GM18858 (cell line): ENCODE data around the gene DLG1.
A peak's percentile ranks its signal among the peaks of the same experiment; 100 is the strongest.

Source experiments
- ATAC-seq: cut with Tn5 transposase; IDR thresholded peaks from one replicate; pipeline ENCODE4 v1.9.1; 2021; ENCODE audit not compliant: unreplicated experiment

DLG1 gene

GRCh38 chr3:197298341-197298944, at the start of gene DLG1:
Gene DLG1 (minus strand): TSS chr3:197298612. CDS start chr3:197297204, 1,408 bp downstream.
- ATAC-seq, result peak; percentile 31

GRCh38 chr3:197348014-197348413, 49.6 kb upstream of the DLG1 start:
- no peak for ATAC-seq

- ATAC-seq, result no peak
Measured at GRCh38 chr3:197345390-197345789, 47.0 kb upstream of the DLG1 start.

DNA sequence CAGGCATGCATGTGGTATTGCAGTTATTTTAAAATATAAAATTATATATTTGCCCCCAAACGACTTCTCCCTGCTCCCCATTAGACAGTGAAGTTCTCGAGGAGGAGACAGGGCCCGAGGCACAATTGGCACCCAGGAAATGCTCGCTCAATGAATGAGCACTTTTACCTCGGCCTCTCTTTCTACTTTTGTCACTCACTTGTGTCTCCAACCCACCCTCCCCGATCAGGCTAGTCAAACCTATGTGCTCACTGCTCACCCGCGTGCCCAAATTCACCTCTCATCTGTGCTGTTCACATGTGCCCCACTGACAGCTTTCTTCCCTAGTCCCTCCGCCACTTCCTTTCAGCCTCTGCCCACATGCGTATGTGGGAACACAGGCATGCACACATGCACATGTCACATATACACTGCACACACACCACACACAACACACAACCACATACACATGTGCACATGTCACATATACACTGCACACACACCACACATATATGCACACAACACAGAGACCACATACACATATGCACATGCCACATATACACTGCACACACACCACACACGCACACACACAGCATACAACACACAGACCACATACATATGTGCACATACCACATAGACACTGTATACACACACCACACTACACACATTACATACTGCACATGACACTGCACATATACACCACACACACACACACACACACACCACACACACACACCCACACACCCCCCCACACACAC, 46.3 kb upstream of the DLG1 start:
- no peak for ATAC-seq

- ATAC-seq, result no peak
Measured at GRCh38 chr3:197343656-197344408, 45.4 kb upstream of the DLG1 start.

DNA sequence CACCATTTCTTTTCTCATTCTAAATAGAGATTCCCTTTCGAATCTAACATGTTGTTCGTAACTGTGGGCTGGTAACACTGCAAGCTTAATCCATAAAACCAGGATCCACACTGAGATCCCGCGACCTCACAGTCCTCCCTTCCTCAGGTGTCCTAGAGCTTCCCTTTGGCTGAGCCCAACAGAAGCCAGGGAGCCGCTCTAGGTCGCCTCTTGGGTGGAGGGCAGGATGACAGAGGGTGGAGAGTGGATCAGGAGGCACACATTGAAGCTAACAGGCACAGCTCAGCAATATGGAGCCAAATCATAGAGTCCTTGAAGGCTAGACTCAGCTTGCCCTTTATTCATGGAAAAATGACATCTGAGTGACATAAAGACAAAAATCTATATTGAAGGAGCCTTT, 44.7 kb upstream of the DLG1 start:
- no peak for ATAC-seq

- ATAC-seq, result no peak
Measured at GRCh38 chr3:197340521-197340871, 42.1 kb upstream of the DLG1 start.

DNA sequence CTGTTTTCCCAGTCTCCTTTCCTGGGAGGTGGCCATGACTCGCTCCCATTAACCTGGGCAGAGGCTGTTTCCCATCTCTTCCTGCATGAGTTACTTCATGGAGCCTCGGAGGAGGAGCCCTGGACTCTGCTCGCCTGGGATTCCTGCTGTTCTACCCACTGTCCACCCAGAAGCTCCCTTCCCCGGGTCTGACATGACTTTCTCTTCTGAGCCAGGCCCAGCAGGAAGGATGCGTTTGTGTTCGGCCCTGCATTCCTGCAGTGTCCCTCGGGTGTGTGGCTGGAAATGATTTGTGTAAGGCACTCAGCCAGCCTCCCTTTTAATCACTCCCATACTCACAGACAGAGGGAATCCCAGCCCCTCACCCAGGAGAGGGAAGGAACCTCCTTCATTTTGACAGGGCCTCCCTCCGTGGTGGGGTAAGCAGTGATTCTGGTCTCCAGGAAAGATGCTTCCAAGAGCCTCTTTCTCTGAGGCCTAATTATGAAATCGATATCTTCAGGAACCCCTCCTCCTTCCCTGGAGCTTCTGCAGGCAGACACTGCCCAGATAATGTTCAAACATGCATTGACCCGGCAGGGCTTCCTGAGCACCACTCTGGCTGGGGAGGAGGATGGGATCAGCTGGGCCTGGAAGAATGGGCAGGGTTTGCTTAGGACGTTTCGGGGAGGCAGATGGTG, 41.6 kb upstream of the DLG1 start:
- no peak for ATAC-seq

GRCh38 chr3:197338586-197338985, 40.2 kb upstream of the DLG1 start:
- ATAC-seq, result no peak

GRCh38 chr3:197337656-197338055, 39.2 kb upstream of the DLG1 start:
- no peak for ATAC-seq

DNA sequence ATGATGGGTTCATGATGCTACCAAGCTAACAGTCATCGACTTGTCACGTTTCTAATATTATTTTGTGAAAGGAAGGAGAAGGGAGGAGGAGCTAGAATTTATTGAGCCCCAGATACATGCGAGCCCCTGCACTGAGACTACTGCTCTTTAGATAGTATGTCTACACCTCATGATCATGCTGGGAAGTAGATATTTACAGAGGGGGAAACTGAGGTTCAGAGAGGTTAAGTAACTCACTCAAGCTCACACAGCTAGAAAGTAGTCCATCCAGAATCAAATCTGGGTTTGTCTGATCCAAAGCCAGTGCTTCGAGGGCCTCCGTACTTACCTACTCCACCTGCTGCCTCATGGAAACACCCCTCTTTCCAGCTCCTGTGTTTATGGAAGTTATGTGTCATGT, 38.8 kb upstream of the DLG1 start:
- no peak for ATAC-seq

DNA sequence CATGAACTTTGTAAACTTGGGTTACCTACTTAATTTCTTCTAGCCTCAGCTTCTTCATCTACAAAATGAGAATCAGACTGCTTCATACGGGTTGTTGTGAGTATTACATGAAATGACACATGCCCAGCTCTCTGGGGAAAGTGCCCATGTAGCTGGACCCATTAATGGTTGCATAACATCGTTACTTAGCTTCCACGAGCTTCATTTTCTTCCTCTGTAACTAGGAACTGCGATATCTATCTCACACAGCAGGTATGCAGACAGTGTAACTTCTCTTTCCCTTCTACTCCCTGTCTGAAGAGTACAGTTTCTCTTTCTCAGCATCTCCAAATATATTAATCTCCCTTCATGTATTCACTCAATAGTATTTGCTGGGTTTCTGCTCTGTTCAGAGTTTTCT, 37.9 kb upstream of the DLG1 start:
- no peak for ATAC-seq

DNA sequence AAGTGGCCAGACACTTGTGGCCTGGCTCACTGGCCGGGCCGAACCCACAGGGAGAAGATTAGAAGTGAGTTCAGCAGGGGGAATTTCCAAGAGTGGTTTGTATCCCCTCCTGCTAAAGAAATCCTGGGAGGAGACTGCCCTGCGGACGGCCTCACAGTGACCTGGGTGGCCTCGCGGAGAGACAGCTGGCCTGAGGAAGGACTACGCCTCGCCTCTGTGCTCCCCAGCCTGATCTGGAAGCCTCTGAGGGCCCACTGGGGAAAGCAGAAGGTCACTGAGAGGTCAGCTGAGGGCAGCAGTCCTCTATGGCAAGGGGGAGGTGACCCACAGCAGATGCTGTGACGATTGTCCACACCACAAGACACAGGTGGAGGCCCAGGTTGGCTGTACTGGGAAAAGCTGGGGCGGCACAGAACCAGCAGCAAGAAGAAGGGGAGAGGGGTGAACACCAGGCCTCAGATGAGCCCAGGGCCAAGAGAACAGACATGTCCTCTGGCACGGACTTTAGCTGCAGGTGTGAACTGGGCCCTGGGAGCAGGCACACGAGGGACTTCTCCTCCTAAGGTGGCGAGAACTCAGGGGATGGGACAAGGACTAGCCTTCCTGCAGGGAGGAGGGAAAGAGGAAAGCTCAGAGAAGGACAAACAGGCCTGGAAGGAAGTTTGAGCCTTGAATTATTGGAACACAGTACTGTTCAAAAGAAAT, 37.2 kb upstream of the DLG1 start:
- ATAC-seq, result no peak

- ATAC-seq, result no peak
Measured at GRCh38 chr3:197333901-197334639, 35.7 kb upstream of the DLG1 start.

GRCh38 chr3:197331131-197331530, 32.7 kb upstream of the DLG1 start:
- no peak for ATAC-seq

- ATAC-seq, result no peak
Measured at GRCh38 chr3:197329382-197329781, 31.0 kb upstream of the DLG1 start.

- ATAC-seq, result no peak
Measured at GRCh38 chr3:197328198-197328597, 29.8 kb upstream of the DLG1 start.

DNA sequence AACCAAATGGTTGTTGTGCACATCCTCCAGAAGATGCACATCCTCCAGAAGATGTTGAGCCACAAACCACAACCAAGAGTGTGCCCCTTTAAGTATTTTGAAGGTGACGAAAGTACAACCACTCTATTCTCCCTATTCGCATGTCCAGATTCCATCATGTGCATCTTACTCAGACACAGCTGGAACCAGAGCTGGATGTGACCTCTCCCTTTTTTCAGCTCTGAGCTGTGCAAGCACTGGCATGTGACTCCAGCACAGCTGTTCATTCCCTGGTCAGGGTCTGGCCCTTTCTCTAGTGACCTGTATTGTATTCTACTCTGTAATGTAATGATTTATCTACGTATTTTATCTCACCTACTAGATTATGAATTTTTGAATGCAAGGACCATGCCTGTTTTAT, 29.3 kb upstream of the DLG1 start:
- no peak for ATAC-seq

DNA sequence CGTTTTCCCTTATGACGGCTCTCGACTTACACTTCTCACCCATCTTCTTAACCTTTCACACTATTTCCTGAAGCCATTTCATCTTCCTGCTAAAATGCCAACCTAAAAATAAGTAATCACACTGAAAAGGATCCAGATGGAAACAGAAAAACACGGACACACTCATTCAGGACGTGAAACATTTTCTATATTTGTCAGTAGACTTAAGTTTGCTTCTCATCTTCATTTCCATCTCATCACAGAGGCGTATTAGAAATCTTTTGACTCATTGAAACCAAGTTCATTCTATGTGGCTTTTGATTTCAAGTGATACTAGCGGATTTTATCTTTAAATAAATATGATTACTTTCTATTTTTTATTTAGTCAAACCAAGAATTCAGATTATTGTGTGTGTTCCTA, 27.4 kb upstream of the DLG1 start:
- no peak for ATAC-seq

DNA sequence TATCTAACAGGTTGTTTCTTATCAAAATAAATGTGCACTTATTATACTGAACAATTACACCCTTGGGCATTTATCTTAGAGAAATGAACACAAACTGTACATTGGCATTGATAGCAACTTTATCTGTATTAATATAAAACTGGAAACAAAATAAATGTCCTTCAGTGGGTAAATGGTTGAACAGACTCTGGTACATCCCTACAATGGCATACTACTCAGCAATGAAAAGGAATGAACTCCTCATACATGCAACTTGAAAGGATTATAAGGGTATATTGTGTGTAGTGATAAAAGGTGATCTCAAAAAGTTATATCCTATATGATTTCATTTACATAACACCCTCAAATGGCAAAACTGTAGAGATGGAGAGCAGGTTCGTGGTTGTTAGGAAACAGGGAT, 23.7 kb upstream of the DLG1 start:
- no peak for ATAC-seq
